Effector memory CD8-positive, alpha-beta T cell (primary cell): ENCODE data around the gene FOXK1.

Experiments used
- ATAC-seq: fragments of 150-1000 bp; cut with Tn5 transposase; replicated peaks from 2 replicates; pipeline ENCODE4 v1.10.0; 2021; ENCODE audit warnings: mild to moderate bottlenecking, moderate library complexity
- DNase-seq, 3 experiments: peaks; one replicate each; pipeline ENCODE4 v3.0.0; 2021
- H3K27ac Mint-ChIP-seq, 2 donors: one replicate each; pipeline ENCODE4 v1.8.0; 2022; ENCODE audit warnings: mild to moderate bottlenecking in 2 of 2, mixed read lengths in 2 of 2, moderate library complexity in 2 of 2
- H3K27me3 Mint-ChIP-seq, 2 donors: one replicate each; pipeline ENCODE4 v1.8.0; 2022; ENCODE audit warnings: mixed read lengths in 2 of 2
- H3K36me3 Mint-ChIP-seq: one replicate; pipeline ENCODE4 v1.8.0; 2022; ENCODE audit warnings: mild to moderate bottlenecking, moderate library complexity, mixed read lengths; ENCODE audit not compliant: insufficient read depth
- H3K4me1 Mint-ChIP-seq, 2 donors: one replicate each; pipeline ENCODE4 v1.8.0; 2022; ENCODE audit warnings: low read depth in 2 of 2, mixed read lengths in 2 of 2
- H3K4me3 Mint-ChIP-seq, 2 donors: one replicate each; pipeline ENCODE4 v1.8.0; 2022; ENCODE audit warnings: mild to moderate bottlenecking in 2 of 2, mixed read lengths in 2 of 2, moderate library complexity in 2 of 2
- H3K9me3 Mint-ChIP-seq, 2 donors: one replicate each; pipeline ENCODE4 v1.8.0; 2022; ENCODE audit warnings: mixed read lengths in 2 of 2

The FOXK1 gene

DNA sequence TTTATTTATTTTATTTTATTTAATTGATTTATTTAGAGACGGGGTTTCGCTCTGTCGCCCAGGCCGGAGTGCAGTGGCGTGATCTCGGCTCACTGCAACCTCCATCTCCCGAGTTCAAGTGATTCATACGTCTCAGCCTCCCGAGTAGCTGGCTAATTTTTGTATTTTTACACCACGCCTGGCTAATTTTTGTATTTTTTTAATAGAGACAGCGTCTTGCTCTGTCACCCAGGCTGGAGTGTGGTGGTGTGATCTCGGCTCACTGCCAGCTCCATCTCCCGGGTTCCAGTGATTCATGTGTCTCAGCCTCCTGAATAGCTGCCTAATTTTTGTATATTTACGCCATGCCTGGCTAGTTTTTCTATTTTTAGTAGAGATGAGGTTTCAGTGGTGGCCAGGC lies 127.6 kb downstream of the FOXK1 start:
- ATAC-seq (no peak), DNase-seq (no peak)
- H3K4me3 Mint-ChIP-seq = peak overlapping the region; percentile 74 to 75
- H3K36me3 Mint-ChIP-seq = peaks cover 3% of the 10 kb centered on the region
- H3K9me3 Mint-ChIP-seq = no peaks in the 10 kb centered on the region
- H3K4me1 Mint-ChIP-seq = peaks cover 3 to 7% of the 10 kb centered on the region in 2 donors
- no peak overlapping the region for H3K27ac Mint-ChIP-seq
- H3K27me3 Mint-ChIP-seq = peaks cover 25 to 28% of the 10 kb centered on the region in 2 donors

DNA sequence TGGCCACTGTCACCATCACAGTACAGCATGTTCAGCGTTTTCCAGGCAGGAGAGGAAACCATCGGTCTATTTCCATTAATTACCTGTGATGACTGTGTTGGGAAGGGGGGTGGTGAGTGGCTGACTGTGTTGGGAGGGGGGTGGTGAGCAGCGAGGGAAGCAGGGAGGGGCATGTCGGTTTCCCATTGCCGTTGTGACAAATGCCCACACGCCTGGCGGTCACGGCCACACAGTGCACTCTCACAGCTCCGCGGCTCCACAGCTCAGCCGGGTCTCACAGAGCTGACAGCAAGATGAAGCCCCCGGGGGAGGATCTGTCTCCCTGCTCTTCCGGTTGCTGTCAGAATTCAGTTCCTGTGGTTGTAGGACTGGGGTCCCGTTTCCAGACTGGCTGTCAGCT lies 132.3 kb downstream of the FOXK1 start:
- Mint-ChIP-seq H3K27ac (no peak overlapping the region), H3K9me3 (no peaks in the 10 kb centered on the region)
- no peak for ATAC-seq

DNA sequence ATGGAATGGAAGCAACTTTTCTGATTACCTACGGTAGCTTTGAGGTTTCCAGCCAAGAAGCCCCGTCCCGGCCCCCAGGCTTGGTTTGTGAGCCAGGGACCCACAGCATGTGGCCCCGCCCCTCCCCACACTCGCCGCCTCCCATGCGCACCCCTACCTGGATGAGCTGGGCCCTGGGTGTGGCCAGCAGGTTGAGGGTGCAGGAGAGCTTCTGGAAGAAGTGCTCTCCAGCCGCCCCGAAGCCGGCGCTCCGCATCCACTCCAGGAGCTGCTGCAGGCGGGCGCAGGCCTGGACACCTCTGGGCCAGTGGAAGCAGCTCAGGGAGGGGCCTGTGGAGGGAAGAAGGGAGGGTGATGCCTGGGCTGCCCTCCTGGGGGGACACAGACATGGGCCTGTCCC lies 133.0 kb downstream of the FOXK1 start:
- Mint-ChIP-seq H3K4me1 (no peaks in the 10 kb centered on the region), H3K9me3 (no peaks in the 10 kb centered on the region), H3K27me3 (peaks cover 40 to 64% of the 10 kb centered on the region in 2 donors), H3K27ac (no peak overlapping the region), H3K4me3 (no peak overlapping the region), H3K36me3 (no peaks in the 10 kb centered on the region)
- no peak for DNase-seq
- no peak for ATAC-seq

More for the DNA sequence above, 132.3 kb downstream of the FOXK1 start:
- peaks cover 34 to 58% of the 10 kb centered on the region in 2 donors for H3K27me3 Mint-ChIP-seq
- no peak for DNase-seq
- H3K4me3 Mint-ChIP-seq = no peak overlapping the region
- no peaks in the 10 kb centered on the region for H3K36me3 Mint-ChIP-seq
- H3K4me1 Mint-ChIP-seq = peaks cover 0 to 4% of the 10 kb centered on the region in 2 donors

DNA sequence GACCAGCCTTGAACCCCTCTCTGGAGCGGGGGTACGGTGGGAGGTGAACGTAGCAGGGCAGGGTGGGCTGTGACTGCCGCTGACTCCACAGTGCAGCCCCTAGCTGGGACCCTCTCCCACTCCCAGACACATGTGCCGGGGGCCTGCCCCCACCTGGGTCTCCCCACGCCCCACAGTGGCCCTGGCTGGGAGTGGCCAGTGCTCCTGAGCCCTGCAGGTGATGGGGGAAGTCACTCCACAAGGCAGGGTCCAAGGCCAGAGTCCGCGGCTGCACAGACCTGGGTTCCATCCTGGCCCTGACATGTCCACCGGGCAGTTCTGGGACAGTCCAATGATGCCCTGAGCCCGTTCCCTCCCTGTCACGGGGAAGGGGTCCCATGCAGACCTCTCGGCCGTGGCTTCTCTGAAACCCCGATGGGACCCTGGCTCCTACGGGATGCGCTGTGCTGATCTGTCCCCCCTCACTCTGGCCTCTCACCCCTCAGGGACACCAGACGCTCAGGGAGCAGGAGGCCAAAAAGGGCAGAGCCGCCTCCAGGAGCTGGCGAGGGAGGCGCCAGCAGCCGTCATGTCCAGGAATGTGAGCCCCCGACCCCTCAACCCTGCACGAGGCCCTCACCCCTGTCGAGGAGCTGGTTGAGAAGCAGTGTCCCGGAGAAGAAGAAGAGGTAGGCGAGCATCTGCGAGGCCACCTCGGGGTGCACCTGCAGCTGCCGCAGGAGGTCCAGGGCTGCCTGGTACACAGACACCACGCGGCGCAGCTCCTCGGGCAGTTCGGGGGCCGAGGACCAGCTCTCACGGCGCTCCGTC lies 133.7 kb downstream of the FOXK1 start:
- H3K4me3 Mint-ChIP-seq = no peak overlapping the region
- DNase-seq (no peak), ATAC-seq (no peak)
- H3K36me3 Mint-ChIP-seq = no peaks in the 10 kb centered on the region
- peaks cover 36 to 67% of the 10 kb centered on the region in 2 donors for H3K27me3 Mint-ChIP-seq
- no peak overlapping the region for H3K27ac Mint-ChIP-seq
- H3K4me1 Mint-ChIP-seq = no peaks in the 10 kb centered on the region
- no peaks in the 10 kb centered on the region for H3K9me3 Mint-ChIP-seq

DNA sequence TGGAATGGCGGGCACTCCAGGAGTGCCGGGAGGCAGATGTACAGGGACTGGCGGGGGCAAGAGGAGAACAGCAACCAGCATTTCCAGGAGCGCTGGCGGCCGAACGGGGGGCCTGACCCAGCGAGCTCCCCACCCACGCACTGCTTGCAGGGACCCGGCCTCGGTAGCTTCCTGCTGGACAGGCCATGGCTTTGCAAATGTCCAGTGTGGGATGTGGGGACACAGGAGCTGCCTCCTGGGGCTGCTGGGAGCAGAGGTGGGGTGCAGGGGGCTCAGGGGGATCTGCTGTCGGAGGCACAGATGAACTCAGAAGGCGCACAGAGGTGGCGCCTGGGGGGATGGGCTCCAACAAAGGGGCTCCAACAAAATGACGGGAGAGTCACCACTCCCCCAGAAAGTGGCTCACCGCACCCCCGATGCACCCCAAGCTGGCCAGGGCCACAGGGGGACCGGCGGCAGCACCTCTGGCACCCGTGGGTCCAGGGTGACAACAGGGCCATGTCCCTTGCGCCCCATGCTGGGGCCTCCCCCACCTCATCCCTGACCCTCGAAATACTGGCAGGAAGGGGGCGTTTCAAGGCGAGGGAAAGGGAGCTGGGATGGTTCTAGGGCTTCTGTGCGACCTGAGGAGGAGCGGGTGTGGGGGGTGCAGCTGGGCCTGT lies 134.5 kb downstream of the FOXK1 start:
- H3K27me3 Mint-ChIP-seq = peaks cover 36 to 74% of the 10 kb centered on the region in 2 donors
- no peak for DNase-seq

DNA sequence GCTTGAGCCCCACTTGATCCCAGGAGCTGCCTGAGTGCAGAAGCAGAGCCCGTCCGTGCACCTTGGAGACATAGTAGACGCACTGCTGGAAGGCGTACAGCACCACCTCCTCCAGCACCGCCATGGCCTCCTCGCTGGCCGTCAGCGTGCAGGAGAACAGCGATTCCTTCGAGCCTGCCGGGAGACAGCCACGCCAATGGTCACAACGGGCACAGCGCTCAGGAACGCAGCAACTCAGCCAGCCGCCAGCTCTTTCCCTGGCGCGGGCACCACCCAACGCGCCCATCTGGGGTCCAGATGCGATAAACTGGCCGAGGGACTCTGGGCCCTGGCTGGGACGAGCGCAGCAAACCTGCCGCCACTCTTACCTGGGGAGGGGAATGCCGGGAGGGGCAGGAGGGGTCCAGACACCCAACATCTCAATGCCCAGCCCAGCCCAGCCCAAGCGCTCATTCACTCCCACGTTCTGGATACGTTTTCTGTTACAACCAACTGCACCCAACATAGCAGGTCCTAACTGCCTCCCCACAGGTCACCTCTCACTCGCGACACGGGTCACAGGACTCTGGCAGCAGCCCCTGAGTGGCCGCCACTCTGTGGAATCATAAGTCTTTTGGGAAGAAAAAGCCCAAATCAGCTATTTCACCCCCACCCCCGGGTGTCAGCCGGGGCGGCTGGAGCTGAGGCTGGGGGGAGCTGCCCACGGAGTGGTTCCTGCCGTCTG lies 135.2 kb downstream of the FOXK1 start:
- no peak for ATAC-seq

More for the DNA sequence above, 134.5 kb downstream of the FOXK1 start:
- ATAC-seq = no peak
- Mint-ChIP-seq H3K9me3 (no peaks in the 10 kb centered on the region), H3K36me3 (no peaks in the 10 kb centered on the region), H3K27ac (no peak overlapping the region), H3K4me1 (no peaks in the 10 kb centered on the region), H3K4me3 (no peak overlapping the region)

DNA sequence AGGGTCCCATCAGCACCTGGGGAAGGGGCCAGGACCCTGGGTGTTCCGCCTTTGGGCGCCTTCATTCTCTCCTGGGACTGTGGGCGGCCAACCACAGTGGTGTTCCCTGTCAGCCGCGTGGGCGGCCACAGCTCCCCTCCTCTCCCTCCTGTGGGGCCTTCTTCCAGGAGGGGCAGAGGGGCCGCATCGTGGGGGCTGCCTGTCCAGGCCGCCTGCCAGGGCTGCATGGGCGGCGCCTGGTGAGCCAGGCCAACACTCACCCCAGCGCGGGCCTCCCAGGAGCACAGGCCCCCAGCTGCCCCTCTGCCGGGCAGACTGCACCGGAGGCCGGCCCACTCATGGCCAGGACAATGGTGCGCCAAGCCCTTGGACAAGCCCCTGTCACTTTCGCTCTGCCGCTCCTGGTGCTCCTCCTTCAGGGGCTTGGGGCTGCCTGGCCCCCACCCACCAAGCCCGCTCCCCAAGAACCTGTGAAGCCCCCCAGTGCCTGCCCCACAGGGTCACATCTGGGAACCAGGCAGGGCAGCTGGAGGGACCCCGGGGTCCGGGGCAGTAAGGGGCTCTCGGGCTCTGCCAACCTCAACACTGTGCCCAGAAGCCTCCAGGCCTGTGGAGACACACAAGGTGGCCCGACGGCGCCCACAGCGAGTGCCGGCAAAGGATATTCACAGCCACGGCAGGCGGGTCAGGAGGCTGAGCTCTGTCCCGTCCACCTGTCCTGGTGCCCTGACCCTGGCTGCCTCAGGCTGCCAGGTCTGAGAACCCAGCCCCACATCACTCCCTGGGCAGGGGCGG lies 136.1 kb downstream of the FOXK1 start:
- H3K27me3 Mint-ChIP-seq = peaks cover 27 to 80% of the 10 kb centered on the region in 2 donors
- H3K9me3 Mint-ChIP-seq = no peaks in the 10 kb centered on the region
- no peak overlapping the region for H3K4me3 Mint-ChIP-seq
- no peaks in the 10 kb centered on the region for H3K36me3 Mint-ChIP-seq
- DNase-seq = no peak
- no peaks in the 10 kb centered on the region for H3K4me1 Mint-ChIP-seq
- no peak for ATAC-seq
- H3K27ac Mint-ChIP-seq = no peak overlapping the region

More for the DNA sequence above, 135.2 kb downstream of the FOXK1 start:
- Mint-ChIP-seq H3K4me3 (no peak overlapping the region), H3K36me3 (no peaks in the 10 kb centered on the region), H3K9me3 (no peaks in the 10 kb centered on the region), H3K4me1 (no peaks in the 10 kb centered on the region), H3K27me3 (peaks cover 36 to 80% of the 10 kb centered on the region in 2 donors), H3K27ac (no peak overlapping the region)
- DNase-seq = no peak

DNA sequence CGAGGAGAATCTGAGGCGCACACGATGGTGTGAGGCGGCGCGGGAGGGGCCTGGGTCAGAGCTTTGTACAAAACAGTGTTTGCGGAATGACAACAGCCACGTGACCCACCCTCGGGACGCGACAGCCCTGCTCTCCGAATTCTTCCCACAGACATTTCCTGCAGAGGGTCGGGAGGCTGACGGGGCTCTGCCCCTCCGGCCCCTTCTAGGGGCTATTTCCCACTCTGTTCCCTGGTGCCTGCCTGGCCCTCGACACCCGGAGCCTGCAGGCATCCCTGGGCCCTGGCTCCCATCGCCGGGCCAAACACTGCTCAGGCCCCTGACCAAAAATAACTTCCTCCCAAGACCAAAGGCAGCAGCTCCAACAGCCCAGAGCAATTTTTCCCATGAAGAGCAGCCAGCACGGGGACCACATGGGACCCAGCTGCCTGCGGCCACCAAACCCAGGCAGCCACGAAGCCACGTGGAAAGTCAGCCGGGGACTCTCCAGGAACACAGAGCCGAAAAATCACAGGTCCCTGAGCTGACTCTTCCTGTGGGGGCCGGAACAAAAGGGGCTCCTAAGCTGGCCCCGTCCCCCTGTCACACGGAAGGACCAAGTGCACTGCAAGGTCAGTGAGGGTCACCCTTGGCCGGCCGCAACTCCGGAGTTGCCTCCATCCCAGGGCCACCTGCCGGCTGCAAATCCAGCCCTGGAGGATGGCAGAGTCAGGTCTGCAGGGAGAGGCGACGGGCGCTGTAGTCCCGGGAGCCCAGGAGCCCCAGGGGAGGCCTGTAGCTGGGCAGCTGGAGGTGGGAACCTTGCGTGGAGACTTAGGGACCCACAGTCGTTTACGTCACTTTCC lies 137.7 kb downstream of the FOXK1 start:
- no peak overlapping the region for H3K27ac Mint-ChIP-seq
- H3K27me3 Mint-ChIP-seq = peaks cover 16 to 69% of the 10 kb centered on the region in 2 donors
- no peaks in the 10 kb centered on the region for H3K9me3 Mint-ChIP-seq
- H3K4me1 Mint-ChIP-seq = no peaks in the 10 kb centered on the region
- H3K4me3 Mint-ChIP-seq = no peak overlapping the region
- no peaks in the 10 kb centered on the region for H3K36me3 Mint-ChIP-seq
- ATAC-seq (no peak), DNase-seq (no peak)

DNA sequence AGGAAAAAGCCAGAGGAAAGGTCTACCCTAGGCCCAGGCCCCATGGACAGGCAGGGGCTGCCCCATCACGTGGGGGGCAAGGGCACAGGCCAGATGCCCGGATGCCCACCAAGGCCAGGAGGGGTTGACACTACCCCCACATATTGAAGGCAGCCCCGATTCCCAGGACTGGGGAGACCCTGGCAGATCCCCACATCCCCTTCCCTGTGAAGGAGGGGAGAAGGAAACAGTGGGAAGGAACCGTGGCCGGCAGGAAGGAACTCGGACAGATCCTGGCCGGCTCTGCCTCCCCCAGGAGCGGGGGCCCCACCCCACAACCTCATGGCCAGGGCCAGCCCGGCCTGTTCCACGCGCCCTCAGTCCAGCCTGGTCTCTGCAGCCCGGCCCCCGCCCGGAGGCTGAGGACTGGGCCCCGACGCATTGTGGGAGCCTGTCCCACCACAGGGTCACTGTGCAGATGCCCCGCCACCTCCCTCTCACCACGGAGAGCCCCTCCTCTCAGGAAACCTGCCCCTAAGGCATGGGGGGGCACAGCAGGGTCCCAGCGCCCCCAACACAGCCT lies 138.4 kb downstream of the FOXK1 start:
- peaks cover 21 to 73% of the 10 kb centered on the region in 2 donors for H3K27me3 Mint-ChIP-seq
- H3K9me3 Mint-ChIP-seq = no peaks in the 10 kb centered on the region
- ATAC-seq (no peak), DNase-seq (no peak)
- no peak overlapping the region for H3K4me3 Mint-ChIP-seq
- no peaks in the 10 kb centered on the region for H3K4me1 Mint-ChIP-seq
- no peak overlapping the region for H3K27ac Mint-ChIP-seq
- H3K36me3 Mint-ChIP-seq = no peaks in the 10 kb centered on the region
